GM12891 (cell line): ENCODE data around the gene ANAPC7.
"Not testable (repeated sequence)": the region's sequence is repeated elsewhere in the genome, so short reads cannot be mapped to it uniquely, and the experiment has no call there.

Experiments
- DNase-seq: peaks from one replicate; pipeline ENCODE4 v3.0.0; 2011; ENCODE audit warnings: low spot score; ENCODE audit not compliant: insufficient read length
- FAIRE-seq: peaks from 2 replicates; lab custom pipeline; 2011; peaks lifted over from hg19 to GRCh38; lab: Jason Lieb, UNC
- PAX5 ChIP-seq: IDR thresholded peaks from 2 replicates; pipeline ENCODE4 v1.6.1; 2011; ENCODE audit warnings: low read length, moderate library complexity, mild to moderate bottlenecking; ENCODE audit not compliant: insufficient read depth, severe bottlenecking
- POLR2A ChIP-seq: IDR thresholded peaks from 2 replicates; pipeline ENCODE4 v1.6.1; 2011; ENCODE audit warnings: low read depth, low read length, control low read depth
- POLR2AphosphoS5 ChIP-seq: IDR thresholded peaks from 2 replicates; pipeline ENCODE4 v1.6.1; 2011; ENCODE audit warnings: low read depth, low read length, control low read depth
- POU2F2 ChIP-seq: IDR thresholded peaks from 2 replicates; pipeline ENCODE4 v1.6.1; 2011; ENCODE audit warnings: low read depth, mild to moderate bottlenecking, control low read depth, low read length, moderate library complexity
- SPI1 ChIP-seq: IDR thresholded peaks from 2 replicates; pipeline ENCODE4 v1.6.1; 2011; ENCODE audit warnings: low read depth, low read length, control low read depth
- TAF1 ChIP-seq: IDR thresholded peaks from 2 replicates; pipeline ENCODE4 v1.6.1; 2011; ENCODE audit warnings: low read depth, low read length, control low read depth

Gene ANAPC7

DNA sequence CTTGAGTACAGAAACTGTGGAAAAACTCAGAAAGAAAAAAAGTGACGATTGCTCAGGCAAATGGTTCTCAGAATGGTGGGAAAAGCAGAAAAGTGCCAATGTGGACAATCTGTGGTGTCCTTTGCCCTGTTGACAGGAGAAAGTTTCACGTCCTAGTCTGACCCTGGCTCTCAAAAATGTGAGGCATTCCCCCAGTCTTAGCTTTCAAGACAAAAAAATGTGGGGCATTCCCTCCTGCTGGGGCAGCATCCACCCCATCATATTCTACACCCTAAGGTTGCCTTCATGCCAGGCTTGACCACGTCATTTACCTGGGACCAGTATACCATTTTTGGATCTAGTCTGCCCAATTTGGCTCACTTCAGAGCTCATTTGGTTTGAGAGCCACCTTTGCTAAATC is 20.7 kb upstream of the ANAPC7 start:
- no peak for TF ChIP-seq SPI1
- no peak for TF ChIP-seq POLR2A
- no peak for TF ChIP-seq POU2F2
- no peak for TF ChIP-seq PAX5
- TF ChIP-seq POLR2AphosphoS5 = no peak
- TF ChIP-seq TAF1 = no peak
- DNase-seq (no peak), FAIRE-seq (no peak)

GRCh38 chr12:110421701-110422100 is 18.2 kb upstream of the ANAPC7 start:
- FAIRE-seq (no peak), DNase-seq (no peak)
- TF ChIP-seq POLR2A (no peak), SPI1 (no peak), PAX5 (no peak), POLR2AphosphoS5 (no peak), TAF1 (no peak), POU2F2 (no peak)

DNA sequence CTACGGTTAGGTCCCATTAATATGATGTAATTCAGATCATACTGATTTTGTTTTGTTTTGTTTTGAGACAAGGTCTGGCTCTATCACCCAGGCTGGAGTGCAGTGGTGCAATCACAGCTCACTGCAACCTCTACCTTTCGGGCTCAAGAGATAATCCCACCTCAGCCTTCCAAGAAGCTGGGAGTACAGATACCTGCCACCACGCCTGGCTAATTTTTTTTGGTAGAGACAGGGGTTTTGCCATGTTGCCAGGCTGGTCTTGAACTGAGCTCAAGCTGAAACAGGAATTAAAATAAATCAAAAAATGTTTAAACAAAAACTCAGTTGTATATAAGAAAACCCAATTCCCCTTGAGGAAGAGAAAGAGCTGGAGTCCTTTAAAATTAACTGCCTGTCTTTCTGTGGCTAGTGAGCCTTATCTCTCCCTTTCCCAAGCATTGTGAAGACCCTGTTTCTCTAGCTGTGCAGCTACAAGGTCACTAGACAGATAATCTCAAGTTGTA is 17.7 kb upstream of the ANAPC7 start:
- DNase-seq (no peak), FAIRE-seq (no peak)
- TF ChIP-seq SPI1 = no peak
- TF ChIP-seq POLR2AphosphoS5 = no peak
- TF ChIP-seq POLR2A = no peak
- TF ChIP-seq TAF1 = no peak
- TF ChIP-seq POU2F2 = no peak
- no peak for TF ChIP-seq PAX5

DNA sequence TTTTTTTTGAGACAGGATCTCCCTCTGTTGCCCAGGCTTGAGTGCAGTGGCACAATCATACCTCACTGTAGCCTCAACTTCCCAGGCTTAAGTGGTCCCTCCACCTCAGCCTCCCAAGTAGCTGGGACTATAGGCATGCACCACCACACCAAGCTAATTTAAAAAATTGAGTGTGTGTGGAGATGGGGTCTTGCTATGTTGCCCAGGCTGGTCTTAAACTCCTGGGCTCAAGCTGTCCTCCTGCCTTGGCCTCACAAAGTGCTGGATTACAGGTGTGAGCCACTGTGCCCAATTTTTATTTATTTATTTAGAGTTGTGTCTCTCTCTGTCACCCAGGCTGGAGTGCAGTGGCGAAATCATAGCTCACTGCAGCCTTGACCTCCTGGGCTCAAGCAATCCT is 17.1 kb upstream of the ANAPC7 start:
- not testable (repeated sequence) for DNase-seq, FAIRE-seq

GRCh38 chr12:110417113-110417512 is 13.6 kb upstream of the ANAPC7 start:
- not testable (repeated sequence) for DNase-seq, FAIRE-seq

- DNase-seq, FAIRE-seq: not testable (repeated sequence)
Observed at GRCh38 chr12:110410086-110410485, 6.6 kb upstream of the ANAPC7 start.

DNA sequence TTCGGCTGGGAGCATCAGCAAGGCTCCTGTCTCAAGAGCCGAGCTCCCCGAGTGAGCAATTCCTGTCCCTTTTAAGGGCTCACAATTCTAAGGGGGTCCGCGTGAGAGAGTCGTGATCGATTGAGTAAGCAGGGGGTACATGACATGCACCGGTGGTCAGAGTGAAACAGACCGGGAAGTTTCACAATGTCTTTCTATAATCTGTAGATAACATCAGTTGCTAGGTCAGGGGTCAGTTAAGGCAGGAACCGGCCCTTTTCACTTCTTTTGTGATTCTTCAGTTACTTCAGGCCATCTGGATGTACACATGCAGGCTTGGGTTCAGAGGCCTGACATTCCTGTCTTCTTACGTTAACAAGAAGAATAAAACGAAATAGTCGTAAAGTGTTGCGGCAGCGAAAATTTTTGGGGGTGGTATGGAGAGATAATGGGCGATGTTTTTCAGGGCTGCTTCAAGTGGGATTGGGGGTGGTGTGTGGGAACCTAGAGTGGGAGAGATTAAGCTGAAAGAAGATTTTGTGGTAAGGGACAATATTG is 1.7 kb upstream of the ANAPC7 start:
- not testable (repeated sequence) for DNase-seq, FAIRE-seq

DNA sequence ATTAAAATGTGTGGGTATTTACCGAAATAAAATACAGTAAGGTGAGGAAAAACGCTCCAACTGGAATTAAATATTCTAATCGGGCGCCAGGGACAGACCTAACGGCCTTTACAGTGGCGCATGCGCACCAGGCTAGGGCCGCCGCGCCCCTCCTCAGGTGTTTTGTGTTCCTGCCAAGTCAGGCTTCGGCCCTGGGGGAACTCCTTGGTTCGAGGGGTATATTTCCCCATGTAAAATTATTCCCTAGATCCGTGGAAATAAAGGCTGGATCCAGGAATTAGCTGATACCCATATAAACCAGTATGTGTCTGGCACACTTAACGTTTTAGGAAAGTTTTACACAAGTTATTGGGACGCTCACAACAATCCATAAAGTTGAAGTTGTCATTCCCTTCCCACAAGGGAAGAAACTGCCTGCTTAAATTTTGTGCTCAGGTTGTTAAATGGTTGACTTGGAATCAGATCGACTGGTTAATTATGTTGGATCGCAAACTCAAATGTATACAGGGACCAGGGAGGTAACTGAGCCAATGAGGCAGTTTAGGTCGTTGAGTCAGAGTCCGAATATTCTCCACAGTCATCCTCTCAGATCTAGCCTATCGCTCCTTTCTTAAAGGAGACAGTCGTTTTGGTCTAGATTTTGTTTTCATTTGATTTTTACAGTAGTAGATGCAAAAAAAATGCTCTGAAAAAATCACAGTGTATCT is 621 bp upstream of the ANAPC7 start:
- TF ChIP-seq POU2F2 = no peak
- TF ChIP-seq TAF1 = no peak; the same call in 1 of the 2 replicates
- TF ChIP-seq SPI1 = no peak
- no peak for TF ChIP-seq POLR2A
- TF ChIP-seq POLR2AphosphoS5 = no peak
- no peak for TF ChIP-seq PAX5
- DNase-seq (peak; percentile 72), FAIRE-seq (peak; percentile 33)

- FAIRE-seq = no peak
- TF ChIP-seq SPI1 (no peak), POLR2A (no peak), TAF1 (no peak), POU2F2 (no peak), POLR2AphosphoS5 (no peak), PAX5 (no peak)
- no peak for DNase-seq
Observed at GRCh38 chr12:110382683-110383082, 20.8 kb downstream of the ANAPC7 start.

DNA sequence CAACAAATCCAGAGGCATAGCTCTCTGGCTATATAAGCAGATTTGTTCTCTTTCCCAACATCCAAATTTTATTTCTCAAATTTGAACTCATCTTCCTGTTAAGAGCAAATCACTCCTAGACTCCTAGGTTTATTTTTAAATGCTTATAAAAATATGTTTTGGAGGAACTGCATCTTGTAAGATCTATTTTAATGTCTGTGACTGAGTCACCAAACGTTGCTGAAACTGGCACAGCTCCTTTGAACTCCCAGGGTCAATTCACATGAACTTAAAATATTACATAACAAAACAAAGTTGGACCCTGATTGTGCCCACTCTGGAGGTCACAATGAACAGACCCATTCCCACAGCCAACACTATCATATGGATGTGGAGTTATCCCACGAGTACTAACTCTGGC is 23.9 kb downstream of the ANAPC7 start:
- FAIRE-seq = no peak
- TF ChIP-seq POLR2AphosphoS5 (no peak), TAF1 (no peak), SPI1 (no peak), PAX5 (no peak), POU2F2 (no peak), POLR2A (no peak)
- no peak for DNase-seq

DNA sequence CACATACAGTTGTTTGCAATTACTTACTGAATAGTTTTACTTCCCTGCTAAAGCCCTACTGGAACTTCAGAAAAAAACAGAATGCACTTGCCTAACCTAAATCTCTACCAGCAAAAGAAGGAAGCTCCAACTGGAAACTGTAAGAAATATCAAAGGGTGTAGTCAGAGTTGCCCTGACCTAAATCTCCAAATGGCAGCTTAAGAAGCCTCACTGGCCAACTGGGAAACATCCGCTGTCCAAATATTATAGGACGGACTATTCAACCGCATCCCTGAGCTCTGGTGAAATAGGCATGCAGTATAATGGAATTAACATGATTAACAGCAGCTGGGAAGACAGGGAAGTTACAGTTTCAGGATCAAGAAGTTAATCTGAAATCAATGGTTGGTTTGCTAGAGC is 24.3 kb downstream of the ANAPC7 start:
- no peak for FAIRE-seq
- no peak for DNase-seq
- TF ChIP-seq SPI1 (no peak), TAF1 (no peak), POLR2AphosphoS5 (no peak), POU2F2 (no peak), POLR2A (no peak), PAX5 (no peak)

GRCh38 chr12:110378131-110378790 is 25.2 kb downstream of the ANAPC7 start:
- not testable (repeated sequence) for DNase-seq, FAIRE-seq
